ENCODE data around the gene COL23A1. TPM values are rescaled to one million over a fixed set of nuclear protein-coding genes. Genes with fewer than 3 reads are reported as not detected.

Gene COL23A1
- total RNA-seq, 1 experiment from 2014 or later = not detected

GRCh38 chr5:178437386-178438075, 152.7 kb downstream of the COL23A1 start:
- Histone ChIP-seq H3K9me3 (ENCODE audit: low read depth, low read length, poor library complexity, severe bottlenecking) (no peaks in the 10 kb centered on the region), H3K4me3 (ENCODE audit: low read depth, low read length, poor library complexity, severe bottlenecking) (no peak overlapping the region), H3K27ac (ENCODE audit: low read depth, low read length, poor library complexity, severe bottlenecking) (no peak overlapping the region), H3K4me1 (ENCODE audit: insufficient read depth, low read length, poor library complexity, severe bottlenecking) (peaks cover 19% of the 10 kb centered on the region), H3K27me3 (replicated peaks; ENCODE audit: insufficient read depth, low read depth, low read length, poor library complexity) (no peaks in the 10 kb centered on the region), H3K36me3 (ENCODE audit: insufficient read depth, low read length, poor library complexity, severe bottlenecking) (no peaks in the 10 kb centered on the region)
- ChIA-PET POLR2A (ENCODE audit: low non-redundant PET) (no interaction called here), CTCF (no interaction called here)
- DNase-seq (ENCODE audit: low spot score) = no peak
- intact Hi-C loops (cut with micrococcal nuclease; ENCODE audit: unreplicated experiment) = no loop called here
- no TSS peak for BruUV-seq (replicated peaks)
- TF ChIP-seq EZH2 (IDR thresholded peaks at IDR 0.05; ENCODE audit: borderline replicate concordance, low read depth, low read length, poor library complexity, severe bottlenecking) (no peak), CTCF (conservative IDR thresholded peaks at IDR 0.05; ENCODE audit: low read depth, low read length) (no peak)

GRCh38 chr5:178436326-178436940, 153.8 kb downstream of the COL23A1 start:
- DNase-seq (ENCODE audit: low spot score) = no peak
- no peak overlapping the region for H3K4me3 ChIP-seq (ENCODE audit: low read depth, low read length, poor library complexity, severe bottlenecking)
- no peaks in the 10 kb centered on the region for H3K27me3 ChIP-seq (replicated peaks; ENCODE audit: insufficient read depth, low read depth, low read length, poor library complexity)
- intact Hi-C loops (cut with micrococcal nuclease; ENCODE audit: unreplicated experiment) = no loop called here
- no peak for TF ChIP-seq EZH2 (IDR thresholded peaks at IDR 0.05; ENCODE audit: borderline replicate concordance, low read depth, low read length, poor library complexity, severe bottlenecking)
- no peak for TF ChIP-seq CTCF (conservative IDR thresholded peaks at IDR 0.05; ENCODE audit: low read depth, low read length)
- peaks cover 15% of the 10 kb centered on the region for H3K4me1 ChIP-seq (ENCODE audit: insufficient read depth, low read length, poor library complexity, severe bottlenecking)
- H3K9me3 ChIP-seq (ENCODE audit: low read depth, low read length, poor library complexity, severe bottlenecking) = no peaks in the 10 kb centered on the region
- ChIA-PET CTCF (interaction anchor here (0.6 kb wide), 1 partner anchor 116 kb away, joined by 4 read pairs; no protein-coding TSS in a partner anchor), POLR2A (ENCODE audit: low non-redundant PET) (no interaction called here)
- BruUV-seq (replicated peaks) = no TSS peak
- H3K27ac ChIP-seq (ENCODE audit: low read depth, low read length, poor library complexity, severe bottlenecking) = no peak overlapping the region
- H3K36me3 ChIP-seq (ENCODE audit: insufficient read depth, low read length, poor library complexity, severe bottlenecking) = no peaks in the 10 kb centered on the region

GRCh38 chr5:178435321-178436238, 154.6 kb downstream of the COL23A1 start:
- intact Hi-C loops (cut with micrococcal nuclease; ENCODE audit: unreplicated experiment) = no loop called here
- no peak for DNase-seq (ENCODE audit: low spot score)
- H3K9me3 ChIP-seq (ENCODE audit: low read depth, low read length, poor library complexity, severe bottlenecking) = no peaks in the 10 kb centered on the region
- ChIA-PET POLR2A (ENCODE audit: low non-redundant PET) (interaction anchor here (0.6 kb wide), 1 partner anchor 1470 kb away, joined by 3 read pairs; no protein-coding TSS in a partner anchor), CTCF (interaction anchor here (0.6 kb wide), 1 partner anchor 117 kb away, joined by 4 read pairs; no protein-coding TSS in a partner anchor)
- no peak overlapping the region for H3K4me3 ChIP-seq (ENCODE audit: low read depth, low read length, poor library complexity, severe bottlenecking)
- no TSS peak for BruUV-seq (replicated peaks)
- H3K4me1 ChIP-seq (ENCODE audit: insufficient read depth, low read length, poor library complexity, severe bottlenecking) = peaks cover 15% of the 10 kb centered on the region
- no peak overlapping the region for H3K27ac ChIP-seq (ENCODE audit: low read depth, low read length, poor library complexity, severe bottlenecking)
- H3K27me3 ChIP-seq (replicated peaks; ENCODE audit: insufficient read depth, low read depth, low read length, poor library complexity) = no peaks in the 10 kb centered on the region
- no peaks in the 10 kb centered on the region for H3K36me3 ChIP-seq (ENCODE audit: insufficient read depth, low read length, poor library complexity, severe bottlenecking)
- no peak for TF ChIP-seq EZH2 (IDR thresholded peaks at IDR 0.05; ENCODE audit: borderline replicate concordance, low read depth, low read length, poor library complexity, severe bottlenecking)
- no peak for TF ChIP-seq CTCF (conservative IDR thresholded peaks at IDR 0.05; ENCODE audit: low read depth, low read length)
